GM18520 (cell line): Measurements from ENCODE around the gene TMPRSS15.
"Not testable (repeated sequence)": the region's sequence is repeated elsewhere in the genome, so short reads cannot be mapped to it uniquely, and the experiment has no call there.

Experiments
- ATAC-seq: cut with Tn5 transposase; IDR thresholded peaks from one replicate; pipeline ENCODE4 v1.9.1; 2021; ENCODE audit not compliant: unreplicated experiment

The TMPRSS15 gene

DNA sequence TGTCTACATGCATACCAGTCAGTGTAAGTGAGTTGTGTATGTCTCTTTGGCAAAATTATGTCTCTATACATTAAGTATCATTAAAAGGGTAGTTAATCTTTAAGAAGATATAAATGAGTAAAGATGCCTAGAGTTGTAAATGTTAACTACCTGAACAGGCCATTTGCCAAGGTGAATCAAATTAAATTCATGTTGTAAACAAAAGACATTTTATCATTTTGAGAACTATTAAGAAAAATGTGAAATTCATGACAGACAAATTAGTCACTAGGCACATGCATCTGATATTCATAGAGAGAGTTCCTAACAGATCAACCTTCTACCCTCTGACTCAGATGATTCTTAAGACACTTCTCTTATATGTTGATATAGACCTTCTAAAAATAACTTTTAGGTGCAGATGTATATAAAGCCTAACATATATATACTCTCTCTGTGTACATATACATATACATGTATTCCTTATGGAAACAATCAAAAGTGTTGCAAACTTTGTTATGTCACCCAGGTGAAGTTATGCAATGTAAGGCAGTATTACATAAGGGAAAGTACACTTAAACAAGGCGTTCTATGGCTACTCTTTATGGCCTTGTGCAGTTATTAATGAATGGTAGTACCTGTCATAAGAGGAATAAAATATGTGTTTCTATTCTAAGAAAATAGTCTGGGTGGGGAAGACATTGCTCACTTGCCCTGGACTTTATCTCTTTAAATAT, at the start of gene TMPRSS15:
TSS of gene TMPRSS15 (minus strand) at position 51 of the 716 bp plus-strand sequence. CDS start 163 bp downstream, outside the sequence.
- no peak for ATAC-seq

DNA sequence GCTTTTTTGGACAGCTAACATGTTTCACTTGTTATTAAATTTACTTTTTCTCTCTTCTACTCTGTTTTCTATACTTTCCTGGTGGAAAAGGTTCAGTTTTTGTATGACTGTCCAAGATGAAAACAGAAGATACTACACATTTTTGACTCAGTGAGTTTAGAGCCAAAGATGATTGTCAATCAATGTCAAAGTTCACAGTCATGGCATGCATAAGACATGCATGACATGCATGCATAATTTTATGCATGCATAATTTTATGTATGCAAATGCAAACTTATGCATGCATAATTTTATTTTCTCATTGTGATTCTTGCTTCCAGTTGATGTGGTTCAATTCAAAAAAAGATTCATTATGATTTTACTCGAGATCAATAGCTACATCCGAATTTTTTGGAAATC, 48.1 kb upstream of the TMPRSS15 start:
- ATAC-seq = no peak

DNA sequence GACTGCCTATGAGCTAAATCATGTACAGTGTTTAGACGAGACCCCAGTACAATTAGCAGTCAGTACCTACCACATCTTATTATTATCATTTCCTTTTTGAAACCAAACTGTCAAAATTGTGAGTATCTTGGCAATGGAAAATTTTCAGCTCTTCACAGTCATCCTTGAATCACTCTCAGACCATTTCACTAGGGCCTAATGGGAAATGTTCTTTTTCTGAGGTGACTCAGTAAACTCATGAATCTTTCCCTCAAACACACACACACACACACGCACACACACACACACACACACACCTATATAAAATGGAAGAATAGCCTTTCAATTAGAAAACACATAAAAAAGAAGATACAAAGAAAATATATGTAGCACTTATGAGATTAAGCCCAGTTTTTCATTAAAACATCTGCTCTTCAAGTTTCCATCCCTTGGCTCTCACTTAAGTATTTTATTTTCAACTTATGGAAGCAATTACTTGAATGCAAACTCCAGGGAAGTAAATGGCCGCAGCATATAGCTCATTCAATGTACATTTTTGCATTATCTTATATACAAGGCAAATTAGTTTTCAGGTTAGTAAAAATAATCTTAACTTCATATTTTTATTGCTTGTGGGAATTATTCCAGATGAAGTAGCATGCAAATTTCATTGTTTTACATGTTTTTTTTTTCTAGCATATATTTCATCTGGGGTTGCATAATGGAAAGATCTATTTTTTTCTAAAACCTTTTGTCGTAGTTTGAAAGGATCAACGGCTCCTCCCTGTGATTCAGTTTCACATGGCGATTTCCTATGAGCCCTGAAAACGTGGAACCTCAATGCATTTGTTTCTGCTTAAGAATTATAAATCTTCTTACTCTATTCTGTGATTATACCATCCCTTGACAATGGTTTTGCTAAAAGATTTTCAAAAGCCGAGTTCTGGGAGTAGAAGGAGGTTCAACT, 46.3 kb upstream of the TMPRSS15 start:
- no peak for ATAC-seq

DNA sequence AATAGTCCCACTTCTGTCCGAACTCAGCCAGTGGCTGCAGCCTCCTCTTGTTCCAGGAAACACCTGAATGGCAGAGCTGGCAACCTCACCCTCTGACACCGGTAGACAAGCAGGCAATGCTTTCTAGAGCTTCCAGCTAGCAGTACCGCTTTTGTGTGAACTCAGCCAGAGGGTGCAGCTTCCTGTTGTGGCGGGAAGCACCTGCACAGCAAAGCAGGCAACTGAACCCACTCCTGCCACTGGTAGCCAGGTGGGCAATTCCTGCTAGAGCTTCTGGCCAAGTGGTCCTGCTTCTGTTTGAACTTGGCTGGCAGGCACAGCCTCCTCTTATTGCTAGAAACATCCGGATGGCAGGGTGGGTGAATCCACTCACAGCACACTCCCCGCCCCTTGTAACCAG, 40.1 kb upstream of the TMPRSS15 start:
- no peak for ATAC-seq

DNA sequence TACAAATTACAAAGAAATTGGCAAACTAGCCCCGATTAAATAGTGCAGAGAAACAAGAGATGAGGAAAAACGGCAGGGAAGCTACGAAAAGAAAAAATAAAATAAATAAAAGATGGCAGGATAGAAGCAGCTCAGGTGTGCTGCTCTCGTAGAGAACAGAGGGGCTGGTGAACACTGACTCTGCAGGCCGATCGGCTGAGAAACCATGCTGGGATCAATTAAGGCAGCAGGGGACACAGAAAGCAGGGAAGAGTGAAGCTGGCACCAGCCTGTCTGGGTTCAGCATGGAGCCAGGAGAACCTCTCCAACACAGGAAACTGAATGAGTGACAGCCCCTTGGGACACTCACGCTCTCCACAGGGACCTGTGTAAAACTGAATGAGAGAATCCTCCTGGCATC, 39.5 kb upstream of the TMPRSS15 start:
- ATAC-seq = no peak

DNA sequence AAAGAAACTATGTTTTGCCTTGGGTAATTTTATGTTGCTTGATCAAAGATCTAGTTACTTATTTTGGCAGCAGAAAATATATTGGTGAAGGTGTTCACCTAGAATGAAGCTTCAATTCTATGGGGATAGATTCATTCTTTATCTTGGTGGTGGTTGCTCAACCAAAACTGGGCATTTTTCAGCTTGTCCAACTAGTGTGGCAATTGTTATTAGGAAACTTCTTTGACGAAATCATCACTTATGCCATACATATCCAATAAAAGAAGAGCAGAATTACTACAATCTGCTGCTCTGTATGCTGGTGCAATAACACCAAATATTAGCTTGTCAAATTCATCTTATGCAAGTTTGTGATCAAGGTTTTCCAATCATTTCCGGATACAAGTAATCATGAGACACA, 26.8 kb upstream of the TMPRSS15 start:
- ATAC-seq = no peak

DNA sequence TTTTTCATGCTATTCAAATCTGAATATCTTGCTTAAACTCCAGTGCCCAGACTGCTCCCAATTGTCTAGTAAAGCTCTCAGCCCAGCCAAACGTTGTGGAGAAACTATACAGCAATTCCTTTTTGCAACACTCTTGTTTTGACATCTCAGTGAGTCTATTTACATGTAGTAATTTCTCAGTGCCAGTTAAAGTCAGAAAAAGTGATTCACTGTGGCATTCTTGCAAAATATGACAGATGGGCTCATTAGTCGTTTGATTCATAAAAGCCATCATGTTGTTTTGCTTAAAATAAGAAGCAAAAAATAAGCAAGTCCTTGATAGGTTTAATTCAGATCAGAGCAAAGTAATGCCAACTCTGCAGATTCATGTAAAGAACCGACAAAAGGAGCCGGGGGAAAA, 20.7 kb upstream of the TMPRSS15 start:
- ATAC-seq = no peak

DNA sequence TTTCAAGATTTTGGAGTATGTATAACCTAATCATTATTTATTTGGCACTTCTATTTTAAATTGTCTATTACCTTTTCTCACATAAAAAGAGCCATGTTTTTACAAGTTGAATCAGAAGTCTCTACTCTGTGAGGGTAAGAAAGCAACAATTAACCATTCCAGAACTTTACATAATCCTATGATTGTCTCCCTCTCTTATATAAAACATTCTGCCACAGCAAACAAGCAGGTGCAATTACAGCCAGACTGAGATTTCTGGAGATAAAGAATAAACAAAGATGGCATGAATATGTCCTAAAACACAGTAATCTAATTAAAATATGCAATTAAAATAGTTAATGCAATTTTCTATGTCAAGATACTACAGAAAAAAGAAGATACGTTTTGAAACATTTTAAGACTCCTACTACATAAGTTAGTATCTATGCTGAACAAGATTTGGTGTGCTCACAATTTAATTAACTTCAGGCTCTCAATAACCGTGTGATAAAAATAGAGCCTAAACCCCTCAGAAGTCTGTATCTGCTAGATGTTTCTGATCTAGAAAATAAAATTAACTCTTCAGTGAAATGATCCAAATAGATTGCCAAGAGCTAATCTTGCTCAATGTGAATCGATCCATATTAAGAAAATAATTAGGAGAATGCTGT, 13.7 kb upstream of the TMPRSS15 start:
- no peak for ATAC-seq

DNA sequence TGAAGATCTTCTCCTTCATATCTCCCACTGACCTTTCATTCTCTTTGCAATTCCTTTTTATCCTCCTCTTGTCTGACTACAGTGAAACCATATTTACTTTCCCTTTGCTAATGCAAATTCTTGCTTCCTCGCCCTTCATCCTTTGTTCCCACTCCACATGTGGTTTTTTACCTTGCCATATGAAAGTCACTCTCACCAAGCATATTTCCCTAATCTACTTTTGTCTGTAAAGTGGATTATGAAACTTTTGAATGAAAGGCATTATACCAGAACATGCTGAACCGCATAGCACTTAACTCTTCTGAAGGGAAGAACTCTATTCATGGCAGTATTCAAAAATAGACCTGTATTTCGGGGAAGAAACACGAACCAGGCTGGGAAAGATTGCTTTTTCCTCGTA, 8.0 kb upstream of the TMPRSS15 start:
- ATAC-seq = no peak

DNA sequence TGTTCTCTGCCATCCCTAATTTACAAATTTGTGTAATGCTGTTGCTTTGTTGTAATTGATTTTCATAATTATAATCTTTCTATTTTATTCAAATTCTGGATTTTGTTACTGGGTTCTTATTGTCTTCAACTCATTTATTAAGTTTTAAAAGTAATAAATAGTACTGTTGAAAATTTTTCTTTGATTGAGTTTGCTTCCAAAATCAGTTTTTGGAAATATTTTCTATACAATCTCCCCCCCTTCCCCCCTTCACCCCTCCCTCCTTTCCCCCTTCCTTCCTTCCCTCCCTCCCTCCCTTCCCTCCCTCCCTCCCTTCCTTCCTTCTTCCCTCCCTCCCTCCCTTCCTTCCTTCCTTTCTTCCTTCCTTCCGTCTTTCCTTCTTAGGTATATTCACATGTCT, 6.0 kb upstream of the TMPRSS15 start:
- ATAC-seq = no peak

DNA sequence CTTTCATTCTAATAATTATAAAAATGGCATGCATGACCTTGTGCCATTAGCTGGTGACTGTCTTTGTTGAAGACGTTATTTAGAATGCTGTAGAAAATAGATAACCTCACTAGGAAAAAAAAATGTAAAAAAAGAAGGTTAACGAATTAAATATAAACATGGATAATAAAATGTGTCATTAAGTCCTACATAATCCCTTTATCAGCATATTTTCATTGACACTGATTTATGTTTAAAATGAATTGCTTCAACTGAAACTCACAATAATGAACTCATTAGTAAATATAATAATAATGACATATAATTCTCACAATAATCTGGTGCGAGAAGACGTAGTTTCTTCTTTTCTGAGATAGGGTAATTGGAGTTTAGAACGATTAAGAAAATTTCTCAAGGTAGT, 4.7 kb downstream of the TMPRSS15 start:
- ATAC-seq = no peak

DNA sequence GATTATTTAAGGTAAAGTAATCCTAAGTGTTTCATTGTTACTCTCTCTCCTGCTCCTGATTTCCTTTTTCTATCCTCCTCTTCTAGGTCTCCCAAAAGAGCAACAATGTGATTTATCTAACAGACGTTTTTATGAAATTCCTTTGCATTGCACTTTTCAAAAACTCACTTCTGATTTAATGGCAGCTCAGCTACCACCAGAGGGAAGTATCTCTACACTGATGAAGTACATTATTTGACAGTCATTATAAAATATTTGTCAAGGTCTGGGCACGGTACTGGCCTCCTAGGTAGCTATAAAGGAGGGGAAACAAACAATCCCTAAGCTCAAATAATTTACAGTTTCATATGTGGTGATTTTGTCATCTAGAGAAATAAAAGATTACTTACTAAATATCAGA, 15.6 kb downstream of the TMPRSS15 start:
- no peak for ATAC-seq

DNA sequence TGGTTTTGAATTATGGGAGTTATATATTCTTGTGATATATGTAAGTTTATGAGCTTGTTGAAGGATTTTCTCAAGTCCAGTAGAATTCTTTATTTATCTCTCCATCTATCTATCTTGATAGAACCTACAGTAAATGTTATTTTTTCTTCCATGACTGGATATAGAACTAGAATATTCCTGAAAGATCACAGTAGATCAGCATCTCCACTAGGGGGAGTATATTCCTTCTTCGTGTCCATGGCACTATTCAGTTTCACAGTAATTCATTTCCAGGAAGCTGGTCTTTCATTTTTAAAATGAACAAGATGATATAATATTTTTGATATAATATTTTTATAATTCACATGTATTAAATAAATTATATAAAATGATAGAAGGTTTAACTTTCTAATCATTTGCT, 18.8 kb downstream of the TMPRSS15 start:
- no peak for ATAC-seq

DNA sequence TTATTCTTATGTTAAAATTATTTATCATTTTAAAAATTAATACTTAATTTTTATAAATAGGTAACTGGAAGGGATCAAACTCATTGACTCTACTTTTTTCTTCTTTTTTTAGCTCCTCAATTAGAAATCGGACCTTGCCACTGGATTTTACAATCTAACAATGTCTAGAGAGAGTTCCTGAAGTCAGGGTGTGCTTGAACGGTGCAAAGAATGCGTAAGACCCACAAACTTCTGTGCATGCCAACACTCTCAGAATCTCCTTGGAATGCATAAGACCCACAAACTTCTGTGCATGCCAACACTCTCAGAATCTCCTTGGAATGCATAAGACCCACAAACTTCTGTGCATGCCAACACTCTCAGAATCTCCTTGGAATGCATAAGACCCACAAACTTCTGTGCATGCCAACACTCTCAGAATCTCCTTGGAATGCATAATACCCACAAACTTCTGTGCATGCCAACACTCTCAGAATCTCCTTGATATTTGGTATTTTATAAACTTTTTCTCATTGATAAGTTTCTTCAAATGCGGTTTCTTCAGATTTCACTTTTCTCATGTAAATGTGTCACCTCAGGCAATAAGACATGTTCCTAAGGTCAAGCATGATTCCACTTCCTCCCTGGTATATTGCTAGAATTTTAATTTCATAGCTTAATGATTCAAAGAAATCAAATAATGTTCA, 20.5 kb downstream of the TMPRSS15 start:
- not testable (repeated sequence) for ATAC-seq

DNA sequence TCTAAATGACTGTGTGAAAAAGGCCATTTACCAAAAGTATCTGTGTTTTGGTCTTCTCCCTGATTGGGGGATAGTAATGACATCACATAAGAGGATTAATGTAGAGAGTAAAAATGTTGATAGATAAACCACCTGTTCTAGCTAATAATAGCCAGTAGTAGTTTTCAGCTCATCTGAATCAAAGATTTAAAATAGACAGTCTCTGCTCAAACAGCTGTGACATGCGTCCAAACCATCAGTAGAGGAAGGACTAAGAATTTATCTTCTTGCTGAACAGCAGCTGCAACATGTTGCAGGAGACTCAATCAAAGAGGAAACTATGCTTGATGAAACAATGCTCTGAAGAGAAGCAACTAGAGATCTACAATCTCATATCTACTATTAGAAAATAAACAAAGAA, 21.4 kb downstream of the TMPRSS15 start:
- ATAC-seq = no peak

DNA sequence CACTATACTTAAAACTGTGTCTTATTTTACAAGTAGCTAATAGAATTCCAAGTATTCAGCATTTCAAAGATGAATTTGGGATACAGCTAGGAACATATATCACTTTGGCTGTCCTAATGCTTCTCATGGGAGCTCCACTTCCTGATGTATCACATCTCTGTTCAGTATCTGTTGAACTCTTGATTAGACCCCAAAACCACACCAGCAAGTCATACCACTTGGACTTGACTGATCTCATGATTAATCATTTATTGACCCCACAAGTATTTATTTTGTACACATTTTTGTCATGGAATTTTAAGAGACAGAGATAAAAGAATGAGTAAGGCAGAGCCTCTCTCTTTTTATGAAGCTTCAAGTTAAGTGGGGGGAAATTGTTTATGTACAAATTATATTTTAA, 30.0 kb downstream of the TMPRSS15 start:
- no peak for ATAC-seq

DNA sequence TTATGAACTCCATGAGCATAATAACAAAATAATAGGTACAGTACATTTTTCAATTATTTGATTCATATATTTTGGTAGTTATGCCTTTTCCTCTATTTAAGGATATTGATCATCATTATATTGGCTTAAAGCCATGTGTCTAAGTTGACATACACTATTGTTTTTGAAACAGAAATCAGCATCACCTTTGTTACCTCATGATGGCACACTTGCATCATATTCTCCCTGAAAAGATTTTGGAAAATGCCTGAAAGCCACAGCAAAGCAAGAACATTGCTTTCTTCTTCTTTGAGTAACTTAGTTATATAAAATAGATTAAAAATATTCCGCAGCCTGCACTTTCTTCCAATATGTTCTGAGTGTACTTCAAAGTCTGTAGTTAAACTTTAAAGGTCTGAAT, 33.3 kb downstream of the TMPRSS15 start:
- ATAC-seq = no peak

DNA sequence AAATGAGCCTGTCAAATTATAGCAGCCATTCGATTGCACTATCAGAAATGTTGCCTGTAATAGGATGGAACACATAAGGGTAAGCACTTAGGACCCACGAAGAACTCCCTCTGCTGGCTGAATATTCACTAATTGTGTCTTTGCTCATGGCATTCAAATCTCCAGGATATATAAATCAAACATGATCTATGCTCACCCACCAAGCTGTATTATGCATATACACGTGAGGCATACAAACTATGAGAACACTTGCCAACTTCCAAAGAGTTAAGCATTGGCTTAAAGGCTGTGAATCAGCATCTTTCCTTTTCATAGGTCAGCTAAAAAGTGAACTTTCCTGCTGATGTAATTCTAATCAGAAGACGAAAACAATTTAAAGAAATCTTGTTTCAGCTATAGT, 34.5 kb downstream of the TMPRSS15 start:
- no peak for ATAC-seq

DNA sequence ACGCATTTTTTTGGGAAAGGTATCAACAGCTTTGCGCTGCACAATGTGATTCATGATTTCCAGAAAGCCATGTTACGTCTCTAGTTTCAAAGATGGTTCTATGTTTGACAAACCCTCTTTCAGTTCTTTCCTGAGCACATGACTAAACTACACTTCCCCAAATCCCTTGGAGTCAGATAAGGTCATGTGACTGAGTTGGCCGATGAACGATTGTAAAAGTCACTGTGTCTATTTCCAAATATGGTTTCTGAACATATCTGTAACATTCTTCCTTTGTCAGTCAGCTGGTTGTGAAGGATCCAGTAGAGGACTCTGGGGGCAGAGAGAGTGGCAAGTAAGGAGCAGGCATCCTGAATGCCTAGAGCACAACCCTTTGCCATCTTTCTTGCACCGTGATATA, 35.4 kb downstream of the TMPRSS15 start:
- no peak for ATAC-seq

DNA sequence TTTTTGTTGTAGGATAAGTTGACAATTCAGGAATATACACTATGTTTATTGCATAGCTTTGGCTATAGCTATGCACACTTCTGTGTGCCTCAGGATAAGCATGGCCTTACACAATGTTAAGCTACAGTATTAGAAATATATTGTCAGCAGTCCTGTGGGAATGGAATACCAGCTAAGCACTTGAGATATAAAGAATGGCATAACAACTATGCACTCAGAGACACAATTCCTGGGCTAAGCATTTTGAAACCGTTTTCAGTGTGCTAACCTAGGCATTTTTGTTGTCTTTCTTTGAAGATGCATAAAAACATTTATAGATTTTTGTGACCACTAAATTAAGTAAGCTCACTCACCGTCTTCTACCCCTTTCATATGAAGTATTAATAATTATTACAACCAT, 46.8 kb downstream of the TMPRSS15 start:
- no peak for ATAC-seq

DNA sequence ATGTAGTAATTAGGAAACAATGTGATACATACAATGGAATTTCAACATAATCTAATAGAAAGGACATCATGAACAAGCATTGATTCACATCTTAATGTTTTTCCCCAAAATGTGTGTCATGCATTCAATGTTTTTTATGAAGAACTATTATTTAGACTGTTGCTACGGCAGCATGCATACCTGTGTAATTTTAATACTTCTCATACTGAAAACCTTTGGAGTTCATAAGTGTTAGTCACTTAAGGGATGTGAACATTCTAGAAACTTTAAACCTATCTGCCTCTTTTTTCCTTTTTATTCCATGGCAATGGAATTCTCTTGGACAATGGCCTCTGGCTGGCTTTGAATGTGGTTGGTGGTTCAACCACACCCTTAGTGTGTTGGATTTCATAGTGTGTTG, 48.6 kb downstream of the TMPRSS15 start:
- no peak for ATAC-seq
